ENCODE results near the gene SAMD8.

GRCh38 chr10:75095631-75096030 lies 15.8 kb upstream of the SAMD8 start:
- no peak for TF ChIP-seq POLR2AphosphoS5 (IDR thresholded peaks at IDR 0.05; ENCODE audit: low read length)
- no peak for TF ChIP-seq PKNOX1 (IDR thresholded peaks at IDR 0.05)
- TF ChIP-seq, protein P1, sequence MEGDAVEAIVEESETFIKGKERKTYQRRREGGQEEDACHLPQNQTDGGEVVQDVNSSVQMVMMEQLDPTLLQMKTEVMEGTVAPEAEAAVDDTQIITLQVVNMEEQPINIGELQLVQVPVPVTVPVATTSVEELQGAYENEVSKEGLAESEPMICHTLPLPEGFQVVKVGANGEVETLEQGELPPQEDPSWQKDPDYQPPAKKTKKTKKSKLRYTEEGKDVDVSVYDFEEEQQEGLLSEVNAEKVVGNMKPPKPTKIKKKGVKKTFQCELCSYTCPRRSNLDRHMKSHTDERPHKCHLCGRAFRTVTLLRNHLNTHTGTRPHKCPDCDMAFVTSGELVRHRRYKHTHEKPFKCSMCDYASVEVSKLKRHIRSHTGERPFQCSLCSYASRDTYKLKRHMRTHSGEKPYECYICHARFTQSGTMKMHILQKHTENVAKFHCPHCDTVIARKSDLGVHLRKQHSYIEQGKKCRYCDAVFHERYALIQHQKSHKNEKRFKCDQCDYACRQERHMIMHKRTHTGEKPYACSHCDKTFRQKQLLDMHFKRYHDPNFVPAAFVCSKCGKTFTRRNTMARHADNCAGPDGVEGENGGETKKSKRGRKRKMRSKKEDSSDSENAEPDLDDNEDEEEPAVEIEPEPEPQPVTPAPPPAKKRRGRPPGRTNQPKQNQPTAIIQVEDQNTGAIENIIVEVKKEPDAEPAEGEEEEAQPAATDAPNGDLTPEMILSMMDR (IDR thresholded peaks at IDR 0.05 in 2 of 3, conservative IDR thresholded peaks at IDR 0.05 in 1 of 3; ENCODE audit: control insufficient read depth in 2 of 3, extremely low read depth in 1 of 3, insufficient read depth in 1 of 3, low read depth in 3 of 3, low read length in 3 of 3), result no peak
- TF ChIP-seq REST (IDR thresholded peaks at IDR 0.05; ENCODE audit: low read depth, low read length), result no peak
- TF ChIP-seq RAD51 (IDR thresholded peaks at IDR 0.05), result no peak
- TF ChIP-seq, protein P2, sequence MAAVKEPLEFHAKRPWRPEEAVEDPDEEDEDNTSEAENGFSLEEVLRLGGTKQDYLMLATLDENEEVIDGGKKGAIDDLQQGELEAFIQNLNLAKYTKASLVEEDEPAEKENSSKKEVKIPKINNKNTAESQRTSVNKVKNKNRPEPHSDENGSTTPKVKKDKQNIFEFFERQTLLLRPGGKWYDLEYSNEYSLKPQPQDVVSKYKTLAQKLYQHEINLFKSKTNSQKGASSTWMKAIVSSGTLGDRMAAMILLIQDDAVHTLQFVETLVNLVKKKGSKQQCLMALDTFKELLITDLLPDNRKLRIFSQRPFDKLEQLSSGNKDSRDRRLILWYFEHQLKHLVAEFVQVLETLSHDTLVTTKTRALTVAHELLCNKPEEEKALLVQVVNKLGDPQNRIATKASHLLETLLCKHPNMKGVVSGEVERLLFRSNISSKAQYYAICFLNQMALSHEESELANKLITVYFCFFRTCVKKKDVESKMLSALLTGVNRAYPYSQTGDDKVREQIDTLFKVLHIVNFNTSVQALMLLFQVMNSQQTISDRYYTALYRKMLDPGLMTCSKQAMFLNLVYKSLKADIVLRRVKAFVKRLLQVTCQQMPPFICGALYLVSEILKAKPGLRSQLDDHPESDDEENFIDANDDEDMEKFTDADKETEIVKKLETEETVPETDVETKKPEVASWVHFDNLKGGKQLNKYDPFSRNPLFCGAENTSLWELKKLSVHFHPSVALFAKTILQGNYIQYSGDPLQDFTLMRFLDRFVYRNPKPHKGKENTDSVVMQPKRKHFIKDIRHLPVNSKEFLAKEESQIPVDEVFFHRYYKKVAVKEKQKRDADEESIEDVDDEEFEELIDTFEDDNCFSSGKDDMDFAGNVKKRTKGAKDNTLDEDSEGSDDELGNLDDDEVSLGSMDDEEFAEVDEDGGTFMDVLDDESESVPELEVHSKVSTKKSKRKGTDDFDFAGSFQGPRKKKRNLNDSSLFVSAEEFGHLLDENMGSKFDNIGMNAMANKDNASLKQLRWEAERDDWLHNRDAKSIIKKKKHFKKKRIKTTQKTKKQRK (IDR thresholded peaks at IDR 0.05; ENCODE audit: low read depth, low read length), result no peak
- no peak for TF ChIP-seq ZNF274 (IDR thresholded peaks at IDR 0.05; ENCODE audit: insufficient read depth, insufficient read length)

Measured in GM12878 (cell line).